T-cell (primary cell): Measurements from ENCODE around the gene HGFAC. TPM values are rescaled to one million over a fixed set of nuclear protein-coding genes. Genes with fewer than 3 reads are reported as not detected.

Source experiments
- ATAC-seq, 4 experiments: fragments of 200-7000 bp in 3 of 4; fragments of 150-1000 bp in 1 of 4; cut with Tn5 transposase; replicated peaks in 1 of 4; 1 replicate in 3 of 4; 2 replicates in 1 of 4; pipeline ENCODE4 v1.10.0; 2021; ENCODE audit warnings: moderate library complexity in 3 of 4, mild to moderate bottlenecking in 2 of 4, moderate number of reproducible peaks in 1 of 4
- CTCF ChIA-PET, 2 donors: fragments of 300-600 bp; sonication (Branson Sonifier 250); formaldehyde crosslinking; loops; one replicate each; lab custom pipeline; 2022; ENCODE audit warnings: antibody characterized with exemption in 2 of 2; lab: Charles Lee
- POLR2A ChIA-PET, 2 donors: fragments of 300-600 bp; sonication (Branson Sonifier 250); formaldehyde crosslinking; loops; one replicate each; lab custom pipeline; 2022; ENCODE audit warnings: antibody characterized with exemption in 2 of 2; lab: Charles Lee
- DNase-seq, 35 experiments: peaks; one replicate each; pipeline versions ENCODE4 v3.0.0 to v3.0.0-alpha.2; 2013 to 2023
- H3K27ac ChIP-seq: one replicate; pipeline ENCODE4 v1.5.1; 2013; ENCODE audit warnings: low read length
- H3K27me3 ChIP-seq, 2 experiments: replicated peaks in 1 of 2; 1 replicate in 1 of 2; 2 replicates in 1 of 2; pipeline versions ENCODE4 v1.6.1 to v1.7.0; 2013; ENCODE audit warnings: low read length in 1 of 2, mixed read lengths in 1 of 2; ENCODE audit not compliant: control insufficient read depth in 2 of 2, insufficient read depth in 2 of 2; ENCODE audit errors: extremely low read depth in 1 of 2
- H3K36me3 ChIP-seq, 2 donors: 1 replicate in 1 of 2; 2 replicates in 1 of 2; pipeline versions ENCODE4 v1.6.1 to v1.7.0; 2013; ENCODE audit warnings: low read length in 1 of 2; ENCODE audit not compliant: control insufficient read depth in 2 of 2, insufficient read depth in 1 of 2; ENCODE audit errors: extremely low read depth in 1 of 2
- H3K4me1 ChIP-seq, 2 experiments: 1 replicate in 1 of 2; 2 replicates in 1 of 2; pipeline versions ENCODE4 v1.6.1 to v1.7.0; 2013; ENCODE audit warnings: low read length in 2 of 2, mixed read lengths in 1 of 2; ENCODE audit not compliant: insufficient read depth in 2 of 2, control insufficient read depth in 1 of 2; ENCODE audit errors: extremely low read depth in 1 of 2
- H3K4me3 ChIP-seq, 2 donors: 1 replicate in 1 of 2; 2 replicates in 1 of 2; pipeline versions ENCODE4 v1.5.1 to v1.7.0; 2013; ENCODE audit warnings: mild to moderate bottlenecking in 2 of 2, low read length in 1 of 2, moderate library complexity in 1 of 2; ENCODE audit not compliant: control insufficient read depth in 1 of 2; ENCODE audit errors: extremely low read depth in 1 of 2
- H3K9me3 ChIP-seq: 2 replicates; pipeline ENCODE4 v1.7.0; 2013
- H3K27ac Mint-ChIP-seq, 2 donors: one replicate each; pipeline ENCODE4 v1.8.0; 2020 to 2021; ENCODE audit warnings: mild to moderate bottlenecking in 2 of 2, mixed read lengths in 2 of 2
- H3K27me3 Mint-ChIP-seq, 2 donors: one replicate each; pipeline ENCODE4 v1.8.0; 2021 to 2022; ENCODE audit warnings: mixed read lengths in 2 of 2
- H3K36me3 Mint-ChIP-seq: one replicate; pipeline ENCODE4 v1.8.0; 2021; ENCODE audit warnings: mixed read lengths
- H3K4me1 Mint-ChIP-seq, 3 donors: one replicate each; pipeline ENCODE4 v1.8.0; 2020 to 2022; ENCODE audit warnings: mixed read lengths in 3 of 3, mild to moderate bottlenecking in 1 of 3
- H3K4me3 Mint-ChIP-seq, 3 donors: one replicate each; pipeline ENCODE4 v1.8.0; 2020 to 2022; ENCODE audit warnings: mild to moderate bottlenecking in 3 of 3, mixed read lengths in 3 of 3, moderate library complexity in 3 of 3
- H3K9me3 Mint-ChIP-seq, 3 donors: one replicate each; pipeline ENCODE4 v1.8.0; 2020 to 2022; ENCODE audit warnings: mixed read lengths in 3 of 3
- WGBS: methylation state at CpG from one replicate; pipeline ENCODE4 v1.1.5; 2013; ENCODE audit warnings: missing lambda C conversion rate; ENCODE audit not compliant: insufficient coverage; 5-methylcytosine and 5-hydroxymethylcytosine counted together
- total RNA-seq, 35 experiments: library from RNA in 6 of 35; stranded (reverse) in 6 of 35; fragments of 120-200 nt in 1 of 35; gene quantifications; one replicate each; pipeline versions ENCODE4 v1.2.1 to v1.2.4 and lab custom pipeline; 2013 to 2026

The HGFAC gene
- total RNA-seq, 5 donors from 2014 or later (not counting 1 experiment from before 2014, with no cell fraction given): 0.33 to 0.73 (median 0.70) TPM; not detected in 2

- no peaks in the 10 kb centered on the region for H3K4me1 Mint-ChIP-seq
- POLR2A ChIA-PET: no interaction called here
- H3K27ac Mint-ChIP-seq: no peak overlapping the region
- Histone ChIP-seq H3K4me3 (no peak overlapping the region), H3K4me1 (peaks cover 2 to 13% of the 10 kb centered on the region in 2 experiments), H3K9me3 (no peaks in the 10 kb centered on the region), H3K36me3 (no peaks in the 10 kb centered on the region), H3K27me3 (peaks cover 0 to 25% of the 10 kb centered on the region in 2 experiments), H3K27ac (no peak overlapping the region)
- no peaks in the 10 kb centered on the region for H3K36me3 Mint-ChIP-seq
- 87% methylated on average over 51 of the region's 56 CpGs for WGBS
- H3K9me3 Mint-ChIP-seq: no peaks in the 10 kb centered on the region
- H3K4me3 Mint-ChIP-seq: no peak overlapping the region
- H3K27me3 Mint-ChIP-seq: no peaks in the 10 kb centered on the region
- no peak for ATAC-seq
- CTCF ChIA-PET: interaction anchor here in 1 of 2 donors (1.6 kb wide), 1 partner anchor 98 kb away, joined by 4 read pairs; no protein-coding TSS in a partner anchor
- DNase-seq: no peak
These were observed 2.8 kb downstream of the HGFAC start for GRCh38 chr4:3444351-3445110.

- WGBS: 86% methylated on average over 31 of the region's 34 CpGs
- no peaks in the 10 kb centered on the region for H3K9me3 ChIP-seq
- Mint-ChIP-seq H3K4me1 (no peaks in the 10 kb centered on the region), H3K36me3 (no peaks in the 10 kb centered on the region), H3K27me3 (no peaks in the 10 kb centered on the region), H3K4me3 (no peak overlapping the region), H3K27ac (no peak overlapping the region), H3K9me3 (no peaks in the 10 kb centered on the region)
- no peak for ATAC-seq
- POLR2A ChIA-PET: no interaction called here
- no peak overlapping the region for H3K4me3 ChIP-seq
- CTCF ChIA-PET: no interaction called here
- no peak overlapping the region for H3K27ac ChIP-seq
- H3K36me3 ChIP-seq: no peaks in the 10 kb centered on the region
- peaks cover 2 to 13% of the 10 kb centered on the region in 2 experiments for H3K4me1 ChIP-seq
- DNase-seq: no peak
- peaks cover 0 to 31% of the 10 kb centered on the region in 2 experiments for H3K27me3 ChIP-seq
These were observed 3.5 kb downstream of the HGFAC start for GRCh38 chr4:3445111-3445820.

GRCh38 chr4:3445829-3446545 lies 4.2 kb downstream of the HGFAC start:
- no peaks in the 10 kb centered on the region for H3K27me3 Mint-ChIP-seq
- no peak overlapping the region for H3K27ac Mint-ChIP-seq
- POLR2A ChIA-PET: no interaction called here
- H3K4me1 ChIP-seq: peaks cover 2 to 13% of the 10 kb centered on the region in 2 experiments
- WGBS: 92% methylated on average over 29 of the region's 34 CpGs
- H3K9me3 Mint-ChIP-seq: no peaks in the 10 kb centered on the region
- DNase-seq: no peak
- H3K4me3 Mint-ChIP-seq: no peak overlapping the region
- H3K27ac ChIP-seq: no peak overlapping the region
- no peaks in the 10 kb centered on the region for H3K4me1 Mint-ChIP-seq
- CTCF ChIA-PET: no interaction called here
- peaks cover 0 to 33% of the 10 kb centered on the region in 2 experiments for H3K27me3 ChIP-seq
- no peaks in the 10 kb centered on the region for H3K36me3 Mint-ChIP-seq
- ATAC-seq: no peak
- no peak overlapping the region for H3K4me3 ChIP-seq
- no peaks in the 10 kb centered on the region for H3K9me3 ChIP-seq
- H3K36me3 ChIP-seq: no peaks in the 10 kb centered on the region

- ATAC-seq: no peak
- H3K4me3 Mint-ChIP-seq: no peak overlapping the region
- WGBS: 93% methylated on average over 21 of the region's 22 CpGs
- H3K36me3 Mint-ChIP-seq: no peaks in the 10 kb centered on the region
- no peak overlapping the region for H3K27ac ChIP-seq
- no peaks in the 10 kb centered on the region for H3K36me3 ChIP-seq
- H3K4me1 Mint-ChIP-seq: no peaks in the 10 kb centered on the region
- ChIA-PET POLR2A (no interaction called here), CTCF (no interaction called here)
- no peaks in the 10 kb centered on the region for H3K9me3 ChIP-seq
- H3K27me3 Mint-ChIP-seq: no peaks in the 10 kb centered on the region
- peaks cover 0 to 35% of the 10 kb centered on the region in 2 experiments for H3K27me3 ChIP-seq
- no peaks in the 10 kb centered on the region for H3K9me3 Mint-ChIP-seq
- no peak overlapping the region for H3K4me3 ChIP-seq
- H3K4me1 ChIP-seq: peaks cover 2 to 13% of the 10 kb centered on the region in 2 experiments
- DNase-seq: no peak
- no peak overlapping the region for H3K27ac Mint-ChIP-seq
These were observed 5.0 kb downstream of the HGFAC start for GRCh38 chr4:3446631-3447320.

- ChIA-PET POLR2A (no interaction called here), CTCF (no interaction called here)
- Mint-ChIP-seq H3K36me3 (no peaks in the 10 kb centered on the region), H3K27ac (no peak overlapping the region), H3K4me1 (no peaks in the 10 kb centered on the region), H3K27me3 (no peaks in the 10 kb centered on the region), H3K4me3 (no peak overlapping the region), H3K9me3 (no peaks in the 10 kb centered on the region)
- Histone ChIP-seq H3K27ac (no peak overlapping the region), H3K36me3 (no peaks in the 10 kb centered on the region), H3K4me1 (peaks cover 2 to 12% of the 10 kb centered on the region in 2 experiments), H3K4me3 (no peak overlapping the region), H3K9me3 (no peaks in the 10 kb centered on the region), H3K27me3 (peaks cover 0 to 31% of the 10 kb centered on the region in 2 experiments)
- DNase-seq (no peak), ATAC-seq (no peak)
- WGBS: 92% methylated on average over 47 of the region's 53 CpGs
These were observed 5.9 kb downstream of the HGFAC start for GRCh38 chr4:3447431-3448395.
